Hindlimb muscle (tissue), 1 donor: Measurements from ENCODE around the gene TLR9. TPM values are rescaled to one million over a fixed set of nuclear protein-coding genes. Genes with fewer than 3 reads are reported as not detected.

Experiments
- DNase-seq: peaks from one replicate; pipeline ENCODE4 v3.0.0-alpha.2; 2013
- polyA plus RNA-seq: library from polyadenylated mRNA; unstranded; fragments of 120-200 nt; gene quantifications from one replicate; pipeline ENCODE4 v1.2.1, GENCODE V29; 2013; ENCODE audit not compliant: insufficient read length

The TLR9 gene
- polyA plus RNA-seq, 1 donor = 0.28 TPM

- DNase-seq = no peak
Measured at GRCh38 chr3:52171514-52172261, 53.8 kb downstream of the TLR9 start.

Other genes with a start within 250 kb of the TLR9 start
- gene ACY1, start 242.1 kb downstream of the TLR9 start, polyA plus RNA-seq = 19.3 TPM
- gene RPL29, start 229.8 kb downstream of the TLR9 start, polyA plus RNA-seq = 3,089 TPM
- gene DUSP7, start 169.1 kb downstream of the TLR9 start, polyA plus RNA-seq = 18.3 TPM
- gene POC1A, start 71.2 kb downstream of the TLR9 start, polyA plus RNA-seq = 4.2 TPM
- gene ALAS1, start 27.5 kb downstream of the TLR9 start, polyA plus RNA-seq = 30.2 TPM
- gene TWF2, start 13.5 kb upstream of the TLR9 start, polyA plus RNA-seq = 30.0 TPM
- gene PPM1M, start 20.1 kb upstream of the TLR9 start, polyA plus RNA-seq = 15.9 TPM
- 86.0 TPM for gene WDR82, start 53.0 kb upstream of the TLR9 start, polyA plus RNA-seq
- 3.8 TPM for gene GLYCTK, start 62.2 kb upstream of the TLR9 start, polyA plus RNA-seq
- gene DNAH1, start 90.7 kb upstream of the TLR9 start, polyA plus RNA-seq = 6.2 TPM
- gene BAP1, start 184.4 kb upstream of the TLR9 start, polyA plus RNA-seq = 56.1 TPM
- 9.7 TPM for gene PHF7, start 185.0 kb upstream of the TLR9 start, polyA plus RNA-seq
- gene SEMA3G, start 219.5 kb upstream of the TLR9 start, polyA plus RNA-seq = 18.7 TPM
- gene TNNC1, start 228.4 kb upstream of the TLR9 start, polyA plus RNA-seq = 467 TPM
- 71.5 TPM for gene NISCH, start 230.0 kb upstream of the TLR9 start, polyA plus RNA-seq